Central memory CD8-positive, alpha-beta T cell (primary cell): Measurements from ENCODE around the gene SCEL.
"Not testable (repeated sequence)": the region's sequence is repeated elsewhere in the genome, so short reads cannot be mapped to it uniquely, and the experiment has no call there.

Experiments used
- ATAC-seq: fragments of 150-1000 bp; cut with Tn5 transposase; replicated peaks from 2 replicates; pipeline ENCODE4 v1.10.0; 2022; ENCODE audit warnings: mild to moderate bottlenecking, moderate FRiP score, moderate number of reproducible peaks; ENCODE audit not compliant: poor library complexity, severe bottlenecking; ENCODE audit errors: extremely low read depth
- DNase-seq, 2 donors: peaks; one replicate each; pipeline ENCODE4 v3.0.0; 2021; ENCODE audit warnings: low spot score in 2 of 2
- H3K27ac Mint-ChIP-seq: one replicate; pipeline ENCODE4 v1.8.0; 2022; ENCODE audit warnings: low read depth, mild to moderate bottlenecking, moderate library complexity, mixed read lengths
- H3K27me3 Mint-ChIP-seq: one replicate; pipeline ENCODE4 v1.8.0; 2022; ENCODE audit warnings: mixed read lengths
- H3K36me3 Mint-ChIP-seq: one replicate; pipeline ENCODE4 v1.8.0; 2022; ENCODE audit warnings: mild to moderate bottlenecking, moderate library complexity, mixed read lengths; ENCODE audit not compliant: insufficient read depth
- H3K4me1 Mint-ChIP-seq: one replicate; pipeline ENCODE4 v1.8.0; 2022; ENCODE audit warnings: mixed read lengths
- H3K4me3 Mint-ChIP-seq: one replicate; pipeline ENCODE4 v1.8.0; 2022; ENCODE audit warnings: mild to moderate bottlenecking, moderate library complexity, mixed read lengths
- H3K9me3 Mint-ChIP-seq: one replicate; pipeline ENCODE4 v1.8.0; 2022; ENCODE audit warnings: mixed read lengths

Gene SCEL

GRCh38 chr13:77660016-77660415 is 124.5 kb downstream of the SCEL start:
- not testable (repeated sequence) for H3K36me3 Mint-ChIP-seq, H3K27me3 Mint-ChIP-seq, ATAC-seq, H3K4me1 Mint-ChIP-seq, H3K9me3 Mint-ChIP-seq, H3K27ac Mint-ChIP-seq, H3K4me3 Mint-ChIP-seq, DNase-seq

GRCh38 chr13:77660841-77661250 is 125.3 kb downstream of the SCEL start:
- DNase-seq (no peak), ATAC-seq (no peak)
- Mint-ChIP-seq H3K4me1 (no peaks in the 10 kb centered on the region), H3K4me3 (no peak overlapping the region), H3K9me3 (no peaks in the 10 kb centered on the region), H3K27ac (no peak overlapping the region), H3K36me3 (no peaks in the 10 kb centered on the region), H3K27me3 (peaks cover 9% of the 10 kb centered on the region)

GRCh38 chr13:77662301-77662700 is 126.8 kb downstream of the SCEL start:
- ATAC-seq, H3K27ac Mint-ChIP-seq, DNase-seq, H3K4me1 Mint-ChIP-seq, H3K4me3 Mint-ChIP-seq, H3K9me3 Mint-ChIP-seq, H3K36me3 Mint-ChIP-seq: not testable (repeated sequence)
- peaks cover 24% of the 10 kb centered on the region for H3K27me3 Mint-ChIP-seq

GRCh38 chr13:77662831-77663230 is 127.3 kb downstream of the SCEL start:
- not testable (repeated sequence) for H3K36me3 Mint-ChIP-seq, H3K27ac Mint-ChIP-seq, H3K4me1 Mint-ChIP-seq, DNase-seq, H3K4me3 Mint-ChIP-seq, ATAC-seq, H3K9me3 Mint-ChIP-seq
- peaks cover 29% of the 10 kb centered on the region for H3K27me3 Mint-ChIP-seq

GRCh38 chr13:77674852-77675251 is 139.3 kb downstream of the SCEL start:
- peaks cover 87% of the 10 kb centered on the region for H3K27me3 Mint-ChIP-seq

DNA sequence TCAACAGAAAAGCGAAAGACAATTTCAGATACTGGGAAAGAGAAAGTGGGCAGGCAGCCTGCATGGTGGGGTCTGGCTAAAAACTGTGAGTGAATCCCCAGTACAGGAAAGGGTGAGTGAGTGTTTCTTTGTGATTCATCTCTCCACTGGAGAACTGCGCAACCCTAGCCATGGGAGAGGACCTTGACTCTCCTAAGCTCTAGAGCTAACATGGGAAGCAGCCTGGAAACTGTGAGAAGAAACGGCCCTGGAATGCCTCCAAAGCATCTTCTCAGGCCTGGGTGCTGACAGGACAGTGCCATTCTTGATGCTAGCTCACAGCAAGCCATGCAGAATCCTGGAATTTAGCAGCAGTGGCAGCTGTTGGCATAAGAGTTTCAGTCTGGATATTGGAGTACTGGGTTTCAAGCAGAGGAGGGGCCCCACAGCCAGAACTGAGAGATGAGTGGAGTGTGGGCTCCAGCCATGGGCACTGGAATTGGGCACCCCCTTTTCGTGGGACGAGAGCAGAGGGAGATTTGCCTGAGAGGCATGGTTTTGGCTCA is 143.3 kb downstream of the SCEL start:
- Mint-ChIP-seq H3K27ac (no peak overlapping the region), H3K36me3 (no peaks in the 10 kb centered on the region), H3K9me3 (no peaks in the 10 kb centered on the region), H3K4me3 (no peak overlapping the region), H3K27me3 (peaks cover 77% of the 10 kb centered on the region), H3K4me1 (no peaks in the 10 kb centered on the region)
- ATAC-seq (no peak), DNase-seq (no peak)

More at GRCh38 chr13:77674852-77675251, 139.3 kb downstream of the SCEL start:
- no peaks in the 10 kb centered on the region for H3K9me3 Mint-ChIP-seq
- ATAC-seq (no peak), DNase-seq (no peak)
- no peak overlapping the region for H3K4me3 Mint-ChIP-seq
- no peaks in the 10 kb centered on the region for H3K36me3 Mint-ChIP-seq
- no peak overlapping the region for H3K27ac Mint-ChIP-seq
- no peaks in the 10 kb centered on the region for H3K4me1 Mint-ChIP-seq

DNA sequence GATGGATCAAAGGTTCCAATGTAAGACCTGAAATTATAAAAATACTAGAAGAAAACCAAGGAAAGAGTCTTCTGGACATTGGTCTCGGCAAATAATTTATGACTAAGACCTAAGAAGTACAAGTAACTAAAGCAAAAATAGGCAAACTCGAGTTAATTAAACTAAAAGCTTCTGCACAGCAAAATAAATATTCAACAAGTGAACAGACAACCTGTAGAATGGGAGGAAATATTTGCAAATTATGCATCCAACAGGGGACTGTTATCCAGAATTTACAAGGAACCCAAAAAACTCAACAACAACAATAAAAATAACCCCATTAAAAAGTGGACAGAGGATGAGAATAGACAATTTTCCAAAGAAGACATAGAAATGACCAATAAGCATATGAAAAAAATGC is 152.3 kb downstream of the SCEL start:
- ATAC-seq (no peak), DNase-seq (no peak)
- Mint-ChIP-seq H3K27ac (no peak overlapping the region), H3K27me3 (peaks cover 23% of the 10 kb centered on the region), H3K4me3 (no peak overlapping the region), H3K9me3 (no peaks in the 10 kb centered on the region), H3K4me1 (no peaks in the 10 kb centered on the region), H3K36me3 (no peaks in the 10 kb centered on the region)

DNA sequence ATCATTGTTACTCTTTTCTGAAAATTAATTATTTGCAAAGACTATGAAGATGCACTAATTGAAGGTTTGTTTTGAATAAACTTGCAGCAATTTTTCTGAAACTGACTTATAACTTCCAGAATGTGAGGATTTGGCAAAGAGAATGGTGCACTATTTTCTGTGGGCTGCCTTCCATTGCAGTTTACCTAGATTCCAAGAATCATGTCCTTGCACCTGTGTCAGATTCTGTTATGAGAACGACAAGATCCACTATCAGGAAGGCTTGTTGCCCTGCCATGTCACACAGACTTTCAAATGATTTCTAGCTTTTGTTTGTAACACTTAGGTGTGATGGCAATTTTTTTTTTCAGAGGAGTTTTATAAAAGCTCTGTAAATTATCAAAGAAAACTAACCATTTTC is 156.4 kb downstream of the SCEL start:
- Mint-ChIP-seq H3K27ac (no peak overlapping the region), H3K27me3 (peaks cover 14% of the 10 kb centered on the region), H3K9me3 (no peaks in the 10 kb centered on the region), H3K36me3 (no peaks in the 10 kb centered on the region), H3K4me3 (no peak overlapping the region), H3K4me1 (peaks cover 11% of the 10 kb centered on the region)
- DNase-seq (no peak), ATAC-seq (no peak)

DNA sequence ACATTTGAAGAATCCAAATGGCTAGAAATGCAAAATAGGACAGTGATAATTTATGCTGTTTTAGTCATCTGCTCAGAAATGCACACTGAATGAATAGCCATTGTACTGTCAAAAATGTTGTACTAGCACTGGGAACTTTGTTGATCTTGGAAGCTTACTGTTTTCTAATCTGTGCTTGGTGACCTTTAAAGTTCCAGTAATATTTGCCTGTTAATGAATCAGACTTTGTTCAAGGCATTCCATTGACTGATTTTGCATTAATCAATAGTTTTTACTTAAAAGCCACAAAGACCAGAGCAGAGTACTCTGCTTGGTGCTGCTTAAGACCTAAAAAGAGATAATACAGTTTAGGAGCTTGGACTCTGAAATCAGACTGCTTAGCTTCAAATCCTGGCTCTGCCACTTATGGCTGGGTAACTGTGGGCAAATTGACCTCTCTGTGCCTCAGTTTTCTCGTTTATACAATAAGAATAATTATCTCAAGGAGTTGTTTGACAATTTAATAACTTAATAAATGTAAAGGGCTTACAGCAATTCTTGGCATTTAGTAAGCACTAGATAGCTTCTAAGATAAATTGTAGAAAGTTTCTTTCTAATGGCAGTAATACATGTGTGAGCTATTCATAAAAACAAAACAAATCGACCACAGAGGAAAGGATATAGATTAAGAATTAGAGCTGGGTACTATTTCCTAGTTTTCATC is 157.4 kb downstream of the SCEL start:
- no peaks in the 10 kb centered on the region for H3K9me3 Mint-ChIP-seq
- H3K4me3 Mint-ChIP-seq: no peak overlapping the region
- peaks cover 15% of the 10 kb centered on the region for H3K4me1 Mint-ChIP-seq
- DNase-seq: no peak
- ATAC-seq: no peak
- peaks cover 3% of the 10 kb centered on the region for H3K36me3 Mint-ChIP-seq
- H3K27ac Mint-ChIP-seq: no peak overlapping the region
- H3K27me3 Mint-ChIP-seq: peaks cover 4% of the 10 kb centered on the region

DNA sequence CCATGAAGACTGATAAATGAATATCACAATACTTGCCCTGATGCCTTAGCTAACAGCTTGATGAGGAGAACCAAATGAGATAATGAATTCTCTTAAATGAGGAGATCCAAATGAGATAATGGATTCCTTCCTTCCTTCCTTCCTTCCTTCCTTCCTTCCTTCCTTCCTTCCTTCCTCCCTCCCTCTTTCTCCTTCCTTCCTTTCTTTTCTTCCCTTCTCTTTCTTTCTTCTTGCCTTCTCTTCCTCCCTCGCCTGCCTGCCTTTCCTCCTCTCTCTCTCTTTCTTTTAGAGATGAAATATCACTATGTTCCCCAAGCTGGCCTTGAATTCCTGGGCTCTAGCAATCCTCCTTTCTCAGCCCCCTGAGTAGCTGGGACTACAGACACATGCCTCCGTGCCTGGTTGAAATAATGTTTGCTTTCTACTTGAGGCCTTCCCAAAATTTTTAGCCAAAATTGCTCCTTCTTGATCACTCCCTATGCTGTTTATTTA is 158.0 kb downstream of the SCEL start:
- Mint-ChIP-seq H3K27ac (no peak overlapping the region), H3K4me1 (peaks cover 16% of the 10 kb centered on the region), H3K27me3 (no peaks in the 10 kb centered on the region), H3K9me3 (no peaks in the 10 kb centered on the region), H3K4me3 (no peak overlapping the region), H3K36me3 (peaks cover 3% of the 10 kb centered on the region)
- ATAC-seq: no peak
- no peak for DNase-seq
